NCI-H146 treated with DMSO at 0.1 percent for 48 hours (cell line): ENCODE measurements around the gene TENM3.

Experiments
- DNase-seq: peaks from one replicate; lab custom pipeline; 2025; ENCODE audit not compliant: unreplicated experiment; lab: John Stamatoyannopoulos, UW

The TENM3 gene

GRCh38 chr4:182496408-182496807 lies 253.2 kb downstream of the TENM3 start:
- no peak for DNase-seq

GRCh38 chr4:182502064-182502463 lies 258.9 kb downstream of the TENM3 start:
- DNase-seq, result no peak

- no peak for DNase-seq
Observed at GRCh38 chr4:182504463-182504862, 261.3 kb downstream of the TENM3 start.

GRCh38 chr4:182507805-182508204 lies 264.6 kb downstream of the TENM3 start:
- DNase-seq, result no peak

GRCh38 chr4:182510836-182511235 lies 267.6 kb downstream of the TENM3 start:
- DNase-seq, result no peak

GRCh38 chr4:182513587-182514291 lies 270.5 kb downstream of the TENM3 start:
- no peak for DNase-seq

DNA sequence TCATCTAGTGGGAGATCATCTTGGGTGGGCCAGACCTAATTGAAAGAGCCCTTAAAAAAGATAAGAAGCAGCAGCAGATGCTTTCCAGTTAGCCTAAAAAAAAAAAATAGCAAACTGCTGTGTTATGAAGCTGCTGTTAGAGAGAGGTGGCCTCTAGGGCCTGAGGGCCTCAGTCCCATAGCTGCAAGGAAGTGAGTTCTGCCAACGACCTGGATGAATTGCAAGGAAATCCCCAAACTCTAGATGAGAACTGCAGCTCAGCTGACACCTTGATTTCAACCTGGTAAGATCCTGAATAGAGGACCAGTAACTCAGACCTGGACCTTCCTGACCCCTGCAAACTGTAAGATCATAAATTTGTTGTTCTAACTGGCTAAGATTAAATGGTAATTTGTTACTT lies 275.2 kb downstream of the TENM3 start:
- no peak for DNase-seq

DNA sequence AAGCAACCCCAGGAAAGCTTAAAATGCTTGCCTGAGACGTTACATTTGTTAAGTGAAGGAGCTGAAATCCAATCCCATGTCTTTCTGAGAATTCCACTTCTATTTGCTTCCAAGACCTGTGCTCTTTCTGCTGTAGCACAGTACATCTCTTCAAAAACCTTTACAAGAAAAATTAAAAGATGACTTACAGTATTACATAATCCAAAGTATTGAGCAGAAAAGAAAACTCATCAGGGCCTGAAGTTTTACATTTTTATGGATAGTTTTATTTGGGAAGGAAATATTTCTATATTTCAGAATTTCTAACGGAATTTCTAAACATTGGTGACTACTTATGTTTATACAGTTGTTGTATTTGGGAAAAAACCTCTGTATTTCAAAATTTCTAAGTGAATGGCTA lies 276.3 kb downstream of the TENM3 start:
- no peak for DNase-seq

- no peak for DNase-seq
Observed at GRCh38 chr4:182521011-182521410, 277.8 kb downstream of the TENM3 start.

GRCh38 chr4:182528819-182529218 lies 285.6 kb downstream of the TENM3 start:
- no peak for DNase-seq

- no peak for DNase-seq
Observed at GRCh38 chr4:182530451-182530850, 287.2 kb downstream of the TENM3 start.

DNA sequence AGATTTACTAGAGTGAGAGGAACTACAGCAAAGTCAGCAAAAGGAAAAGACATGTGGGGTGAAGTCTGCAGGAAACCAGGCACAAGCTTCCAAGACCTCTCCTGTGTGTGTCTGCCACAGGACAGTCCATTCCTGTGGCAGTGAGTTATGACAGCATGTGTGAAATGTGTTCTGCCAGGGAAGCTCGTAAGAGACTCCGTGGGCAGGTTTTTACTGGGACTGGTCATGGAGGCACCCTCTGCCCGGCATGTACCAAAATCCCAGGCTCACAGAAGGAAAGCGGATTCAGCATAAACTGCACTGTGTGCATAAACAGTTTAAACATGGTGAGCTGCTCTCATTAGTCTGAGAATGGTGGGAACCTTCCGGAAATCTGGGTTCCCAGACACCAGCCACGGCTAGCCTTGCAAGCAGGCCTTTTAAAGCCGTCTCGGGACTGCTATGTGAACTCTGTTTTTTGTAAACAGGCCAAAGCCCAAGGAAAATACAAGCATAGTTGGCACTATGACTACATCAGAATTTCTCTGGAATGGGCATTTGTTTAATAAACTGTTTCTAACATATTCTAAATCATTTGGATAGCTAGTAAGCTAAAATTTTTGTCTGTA lies 288.5 kb downstream of the TENM3 start:
- DNase-seq, result no peak

DNA sequence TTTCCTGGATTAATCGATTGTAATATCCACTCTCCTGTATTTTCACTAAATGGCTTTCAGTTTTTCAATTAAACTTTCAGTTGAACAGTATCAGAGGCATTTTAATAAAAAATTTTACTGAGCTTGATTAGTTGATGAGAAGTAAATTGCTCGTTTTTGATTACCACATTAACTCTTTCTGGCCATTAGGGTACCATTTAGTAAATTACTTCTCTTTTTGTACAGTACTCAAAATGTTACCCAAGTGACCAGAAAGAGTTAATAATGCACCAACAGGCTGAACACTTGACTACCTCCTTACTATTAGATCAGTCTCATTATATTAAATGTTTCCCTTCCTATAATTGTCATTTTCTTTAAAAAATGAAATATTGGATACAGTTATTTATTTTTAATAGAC lies 289.2 kb downstream of the TENM3 start:
- DNase-seq, result no peak

DNA sequence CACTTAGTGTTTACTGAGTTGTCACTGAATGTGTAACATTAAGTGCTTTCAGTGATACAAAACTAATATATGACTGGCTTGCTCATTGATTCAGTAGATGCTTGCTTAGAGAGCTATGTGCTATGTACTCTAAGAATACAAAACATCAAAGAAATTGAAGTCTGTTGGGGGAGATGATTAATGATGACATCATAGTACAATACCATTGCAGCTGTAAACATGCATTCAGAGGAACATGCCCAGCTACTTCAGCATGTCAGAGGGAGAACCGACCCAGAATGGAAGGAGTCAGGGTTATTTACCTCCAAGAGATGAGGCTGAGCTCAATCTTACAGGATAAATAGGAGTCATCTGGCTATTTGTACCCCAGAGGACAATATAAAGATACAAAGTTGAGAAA lies 290.8 kb downstream of the TENM3 start:
- DNase-seq, result no peak

- DNase-seq, result no peak
Observed at GRCh38 chr4:182536221-182536811, 293.1 kb downstream of the TENM3 start.

- DNase-seq, result no peak
Observed at GRCh38 chr4:182537031-182537795, 294.0 kb downstream of the TENM3 start.

GRCh38 chr4:182538031-182538430 lies 294.8 kb downstream of the TENM3 start:
- no peak for DNase-seq

GRCh38 chr4:182540496-182540895 lies 297.3 kb downstream of the TENM3 start:
- no peak for DNase-seq

DNA sequence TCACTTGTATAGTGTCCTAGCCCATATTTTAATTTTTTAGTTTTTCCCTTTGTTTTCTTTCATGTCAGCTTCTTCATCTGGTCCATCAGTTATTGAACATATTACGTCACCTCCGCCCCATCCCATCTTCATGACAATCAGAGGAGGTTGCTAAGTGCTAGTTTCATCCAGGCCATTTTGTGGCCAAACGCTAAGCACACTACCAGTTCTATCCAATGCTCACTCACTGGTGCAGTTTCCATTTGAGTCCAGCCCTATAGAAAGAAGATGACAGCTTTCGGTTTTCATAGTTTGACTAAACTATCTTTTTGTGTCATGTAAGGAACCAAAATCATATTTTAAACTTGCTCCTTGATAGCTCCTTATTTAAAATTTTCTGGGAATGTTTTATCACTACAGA lies 304.2 kb downstream of the TENM3 start:
- DNase-seq, result no peak

DNA sequence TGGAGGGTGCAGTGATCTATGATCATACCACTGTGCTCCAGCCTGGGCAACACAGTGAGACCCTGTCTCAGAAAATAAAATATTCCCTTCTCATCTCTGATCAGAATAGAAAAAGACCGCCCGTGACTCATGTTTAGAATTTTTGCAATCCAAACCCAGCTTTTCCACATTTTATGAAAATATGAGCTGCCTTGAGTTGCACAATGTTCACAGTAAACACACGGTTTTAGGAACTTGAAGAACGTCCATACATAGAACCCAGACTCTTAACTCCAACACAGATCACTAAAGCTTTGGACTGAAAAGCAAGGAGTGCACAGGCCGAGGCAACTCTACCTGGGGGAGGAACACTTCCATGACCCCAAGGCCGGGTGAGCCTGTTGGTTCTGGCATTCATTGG lies 305.0 kb downstream of the TENM3 start:
- DNase-seq, result no peak

DNA sequence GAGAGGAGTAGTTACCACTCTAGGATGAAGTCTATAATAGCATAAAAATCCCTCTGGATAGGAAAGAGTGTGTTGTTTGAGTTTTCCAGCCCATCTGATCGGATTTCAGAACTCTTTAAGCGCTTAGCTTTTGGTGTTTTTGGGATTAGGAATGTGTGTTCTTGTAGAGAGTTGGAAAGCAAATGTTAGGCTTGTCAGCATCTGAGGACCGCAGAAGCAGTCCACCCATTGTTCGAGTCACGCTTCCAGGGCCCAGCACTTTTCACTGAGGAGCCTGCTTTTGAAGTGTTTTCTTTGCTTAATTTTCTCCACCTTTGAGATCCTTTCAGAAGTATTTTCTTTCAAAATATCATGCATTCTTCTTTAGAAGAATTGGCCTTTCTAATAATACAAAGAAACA lies 306.2 kb downstream of the TENM3 start:
- DNase-seq, result no peak

GRCh38 chr4:182552948-182553347 lies 309.7 kb downstream of the TENM3 start:
- DNase-seq, result no peak
